Midbrain (tissue), 1 donor: ENCODE measurements around the gene TAOK2.
"Not testable (repeated sequence)": the region's sequence is repeated elsewhere in the genome, so short reads cannot be mapped to it uniquely, and the experiment has no call there.

Experiments
- DNase-seq: peaks from one replicate; lab custom pipeline; 2025; lab: John Stamatoyannopoulos, UW

TAOK2 gene

GRCh38 chr16:30003670-30004423, 30.2 kb downstream of the TAOK2 start:
- no peak for DNase-seq

- DNase-seq, result no peak
These were observed 30.7 kb downstream of the TAOK2 start for GRCh38 chr16:30004424-30004776.

GRCh38 chr16:30004811-30005242, 31.2 kb downstream of the TAOK2 start:
- no peak for DNase-seq

GRCh38 chr16:30005341-30006094, 31.9 kb downstream of the TAOK2 start:
- peak; percentile 13 for DNase-seq

- no peak for DNase-seq
These were observed 32.4 kb downstream of the TAOK2 start for GRCh38 chr16:30006095-30006473.

- no peak for DNase-seq
These were observed 33.1 kb downstream of the TAOK2 start for GRCh38 chr16:30006659-30007377.

GRCh38 chr16:30007378-30007895, 33.8 kb downstream of the TAOK2 start:
- no peak for DNase-seq

- no peak for DNase-seq
These were observed 35.6 kb downstream of the TAOK2 start for GRCh38 chr16:30009085-30009862.

- DNase-seq, result no peak
These were observed 36.5 kb downstream of the TAOK2 start for GRCh38 chr16:30009990-30010843.

- no peak for DNase-seq
These were observed 37.4 kb downstream of the TAOK2 start, which contains the start of gene DOC2A for GRCh38 chr16:30010844-30011713. DOC2A (minus strand) TSS chr16:30011027; CDS start chr16:30010222, 805 bp downstream.

- DNase-seq, result no peak
These were observed 38.2 kb downstream of the TAOK2 start for GRCh38 chr16:30011714-30012504.

GRCh38 chr16:30012598-30012997, 38.9 kb downstream of the TAOK2 start:
- DNase-seq, result not testable (repeated sequence)

GRCh38 chr16:30015450-30015849, 41.8 kb downstream of the TAOK2 start:
- not testable (repeated sequence) for DNase-seq

GRCh38 chr16:30016555-30017276, 43.0 kb downstream of the TAOK2 start:
- no peak for DNase-seq

GRCh38 chr16:30017277-30017656, 43.6 kb downstream of the TAOK2 start:
- no peak for DNase-seq

- DNase-seq, result not testable (repeated sequence)
These were observed 44.3 kb downstream of the TAOK2 start for GRCh38 chr16:30017937-30018336.

- DNase-seq, result no peak
These were observed 45.1 kb downstream of the TAOK2 start for GRCh38 chr16:30018731-30019158.

GRCh38 chr16:30022887-30023286, 49.2 kb downstream of the TAOK2 start, which contains the start of gene C16orf92:
C16orf92 (plus strand) TSS chr16:30023198; CDS start chr16:30023341, 143 bp downstream.
- no peak for DNase-seq
